Smooth muscle cell (in vitro differentiated cells): ENCODE data around the gene TM9SF4. TPM values are rescaled to one million over a fixed set of nuclear protein-coding genes. Genes with fewer than 3 reads are reported as not detected.

Experiments used
- DNase-seq: peaks from one replicate; lab custom pipeline; 2025; ENCODE audit not compliant: unreplicated experiment; lab: John Stamatoyannopoulos, UW
- H2AFZ ChIP-seq: fragments of 200-600 bp; sonication (generic); 2 replicates; pipeline ENCODE4 v1.6.0; 2016; ENCODE audit warnings: antibody characterized with exemption, low read depth, mild to moderate bottlenecking
- H3F3A ChIP-seq: fragments of 200-600 bp; sonication (generic); 2 replicates; pipeline ENCODE4 v1.6.0; 2017; ENCODE audit warnings: antibody characterized with exemption, low read depth
- H3K27ac ChIP-seq: fragments of 200-600 bp; sonication (generic); 2 replicates; pipeline ENCODE4 v1.5.1; 2016; ENCODE audit warnings: low read depth, mild to moderate bottlenecking
- H3K27me3 ChIP-seq: fragments of 200-600 bp; sonication (generic); 2 replicates; pipeline ENCODE4 v1.6.1; 2016; ENCODE audit warnings: low read depth, mild to moderate bottlenecking
- H3K36me3 ChIP-seq: fragments of 200-600 bp; sonication (generic); 2 replicates; pipeline ENCODE4 v1.5.1; 2016; ENCODE audit warnings: low read depth
- H3K4me1 ChIP-seq: fragments of 200-600 bp; sonication (generic); 2 replicates; pipeline ENCODE4 v1.5.1; 2016; ENCODE audit warnings: low read depth
- H3K4me2 ChIP-seq: fragments of 200-600 bp; sonication (generic); 2 replicates; pipeline ENCODE4 v1.6.0; 2016; ENCODE audit warnings: mild to moderate bottlenecking
- H3K4me3 ChIP-seq: fragments of 200-600 bp; sonication (generic); 2 replicates; pipeline ENCODE4 v1.5.1; 2016; ENCODE audit warnings: mild to moderate bottlenecking
- H3K79me2 ChIP-seq: fragments of 200-600 bp; sonication (generic); 2 replicates; pipeline ENCODE4 v1.6.0; 2016; ENCODE audit warnings: low read depth, mild to moderate bottlenecking
- H3K9ac ChIP-seq: fragments of 200-600 bp; sonication (generic); 2 replicates; pipeline ENCODE4 v1.6.0; 2016; ENCODE audit warnings: low read depth
- H3K9me3 ChIP-seq: fragments of 200-600 bp; sonication (generic); replicated peaks from 2 replicates; pipeline ENCODE4 v1.5.1; 2016; ENCODE audit warnings: low read depth
- H4K20me1 ChIP-seq: fragments of 200-600 bp; sonication (generic); 2 replicates; pipeline ENCODE4 v1.6.0; 2016; ENCODE audit warnings: low read depth
- WGBS: methylation state at CpG from one replicate; pipeline ENCODE4 v1.1.7; 2016; ENCODE audit warnings: low lambda C conversion rate; 5-methylcytosine and 5-hydroxymethylcytosine counted together
- polyA plus RNA-seq: library from polyadenylated mRNA; unstranded; fragments of >200 nt; fragmentation: Nextera tagmentation; extraction: Ambion mirVana; gene quantifications from 2 replicates; pipeline ENCODE4 v1.2.1, GENCODE V29; 2016
- total RNA-seq: library from RNA; depleted of rRNA; stranded (reverse); fragments of >200 nt; gene quantifications from 2 replicates; pipeline ENCODE4 v1.2.3, GENCODE V29; 2014
- TF ChIP-seq, protein P1 (sequence below): fragments of 200-600 bp; sonication (generic); IDR thresholded peaks from 2 replicates; pipeline ENCODE4 v1.5.1; 2017; ENCODE audit warnings: borderline replicate concordance, mild to moderate bottlenecking, antibody characterized with exemption; ENCODE audit not compliant: insufficient read depth, poor library complexity, severe bottlenecking

The TM9SF4 gene
- total and polyA plus RNA-seq, 2 experiments from 2014 or later, result 59.2 to 90.2 TPM

DNA sequence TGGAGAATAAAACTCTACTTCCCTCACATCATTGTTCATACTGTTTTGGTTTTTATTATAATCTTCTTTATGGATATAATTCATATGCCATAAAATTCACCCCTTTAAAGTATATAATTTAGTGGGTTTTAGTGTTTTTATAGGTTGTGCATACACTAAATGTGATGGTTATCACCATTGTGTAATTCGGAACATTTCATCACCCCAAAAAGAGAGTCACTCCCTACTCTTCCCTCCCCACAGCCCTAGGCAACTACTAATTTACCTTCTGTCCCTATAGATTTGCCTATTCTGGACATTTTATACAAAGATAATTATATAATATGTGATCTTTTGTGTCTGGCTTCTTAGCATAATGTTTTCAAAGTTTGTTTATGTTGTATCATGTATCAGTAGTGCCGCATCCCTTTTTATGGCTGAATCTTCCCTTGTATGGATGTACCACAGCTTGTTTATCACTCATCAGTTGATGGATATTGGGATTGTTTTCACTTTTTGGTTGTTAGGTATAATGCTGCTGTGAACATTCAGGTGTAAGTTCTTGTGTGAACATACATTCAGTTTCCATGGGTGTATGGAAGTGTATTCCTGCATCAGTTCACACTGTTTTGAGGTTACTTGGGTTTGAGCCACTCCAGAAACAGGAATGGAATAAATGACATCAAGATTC, 4.2 kb downstream of the TM9SF4 start:
- Histone ChIP-seq H3K9ac (no peak overlapping the region), H3K27ac (no peak overlapping the region), H3K9me3 (no peaks in the 10 kb centered on the region), H3K4me3 (no peak overlapping the region), H3F3A (peaks cover 10% of the 10 kb centered on the region), H3K27me3 (no peaks in the 10 kb centered on the region), H3K4me1 (peaks cover 13% of the 10 kb centered on the region), H4K20me1 (peaks cover 76% of the 10 kb centered on the region), H3K36me3 (no peaks in the 10 kb centered on the region), H2AFZ (no peak overlapping the region), H3K79me2 (peaks cover 91% of the 10 kb centered on the region), H3K4me2 (no peak overlapping the region)
- WGBS, result 93% methylated on average over 2 of the region's 2 CpGs
- DNase-seq, result no peak
- TF ChIP-seq, protein P1, sequence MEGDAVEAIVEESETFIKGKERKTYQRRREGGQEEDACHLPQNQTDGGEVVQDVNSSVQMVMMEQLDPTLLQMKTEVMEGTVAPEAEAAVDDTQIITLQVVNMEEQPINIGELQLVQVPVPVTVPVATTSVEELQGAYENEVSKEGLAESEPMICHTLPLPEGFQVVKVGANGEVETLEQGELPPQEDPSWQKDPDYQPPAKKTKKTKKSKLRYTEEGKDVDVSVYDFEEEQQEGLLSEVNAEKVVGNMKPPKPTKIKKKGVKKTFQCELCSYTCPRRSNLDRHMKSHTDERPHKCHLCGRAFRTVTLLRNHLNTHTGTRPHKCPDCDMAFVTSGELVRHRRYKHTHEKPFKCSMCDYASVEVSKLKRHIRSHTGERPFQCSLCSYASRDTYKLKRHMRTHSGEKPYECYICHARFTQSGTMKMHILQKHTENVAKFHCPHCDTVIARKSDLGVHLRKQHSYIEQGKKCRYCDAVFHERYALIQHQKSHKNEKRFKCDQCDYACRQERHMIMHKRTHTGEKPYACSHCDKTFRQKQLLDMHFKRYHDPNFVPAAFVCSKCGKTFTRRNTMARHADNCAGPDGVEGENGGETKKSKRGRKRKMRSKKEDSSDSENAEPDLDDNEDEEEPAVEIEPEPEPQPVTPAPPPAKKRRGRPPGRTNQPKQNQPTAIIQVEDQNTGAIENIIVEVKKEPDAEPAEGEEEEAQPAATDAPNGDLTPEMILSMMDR, result no peak

DNA sequence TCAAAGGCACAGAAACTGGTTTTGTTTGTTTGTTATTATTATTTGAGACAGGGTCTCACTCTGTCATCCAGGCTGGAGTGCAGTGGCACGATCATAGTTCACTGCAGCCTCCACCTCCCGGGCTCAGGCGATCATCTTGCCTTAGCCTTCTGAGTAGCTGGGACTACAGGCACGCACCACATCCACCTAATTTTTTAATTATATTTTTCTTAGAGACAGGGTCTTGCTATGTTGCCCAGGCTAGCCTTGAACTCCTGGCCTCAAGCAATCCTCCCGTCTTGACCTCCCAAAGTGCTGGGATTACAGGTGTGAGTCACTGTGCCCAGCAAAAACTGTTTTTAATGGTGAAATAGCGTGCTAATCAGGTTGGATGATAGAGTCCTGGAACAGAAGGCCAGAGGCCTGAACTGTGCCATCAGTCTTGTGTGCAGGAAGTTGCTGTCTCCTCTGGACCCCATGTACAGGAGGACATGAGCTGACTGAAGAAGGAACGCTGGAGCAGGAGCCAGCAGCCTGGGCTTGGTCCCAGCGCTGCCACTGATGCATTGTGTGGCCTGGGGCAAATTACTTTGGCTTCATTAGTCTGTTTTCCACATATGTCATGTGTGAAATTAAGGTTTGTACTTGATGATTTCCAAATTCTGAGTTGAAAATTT, 4.9 kb downstream of the TM9SF4 start:
- 93% methylated on average over 8 of the region's 8 CpGs for WGBS
- no peak for DNase-seq
- H4K20me1 ChIP-seq, result peaks cover 84% of the 10 kb centered on the region

DNA sequence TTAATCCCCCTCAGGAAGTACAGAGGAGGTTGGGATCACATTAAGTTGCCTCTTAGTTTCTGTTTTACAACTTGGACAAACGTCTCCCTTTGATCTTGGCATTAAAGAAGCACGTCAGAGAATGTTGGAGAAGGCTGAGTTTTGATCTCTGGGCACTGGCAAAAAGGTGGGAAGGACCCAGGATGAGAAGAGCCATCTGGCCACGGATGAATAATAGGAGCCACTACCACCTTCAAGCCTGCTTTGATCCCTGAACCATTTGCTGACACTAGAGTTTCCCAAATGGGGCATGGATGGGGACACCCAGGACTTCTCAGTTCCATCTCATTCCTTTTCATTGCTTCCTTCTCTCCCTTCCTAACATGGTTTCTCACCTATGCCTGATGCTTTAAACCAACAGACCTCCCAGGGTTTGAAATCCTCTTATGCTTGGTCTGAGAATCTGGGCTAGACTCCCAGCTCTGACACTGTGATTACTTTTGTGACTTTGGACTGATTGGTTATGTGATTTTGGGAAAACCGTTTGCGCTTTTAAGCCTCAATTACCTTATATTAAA, 5.8 kb downstream of the TM9SF4 start:
- H3K27ac ChIP-seq, result peak overlapping the region; percentile 12
- peaks cover 12% of the 10 kb centered on the region for H3K4me1 ChIP-seq
- H3K4me3 ChIP-seq, result no peak overlapping the region
- H3K9me3 ChIP-seq, result no peaks in the 10 kb centered on the region
- no peak overlapping the region for H3K9ac ChIP-seq
- WGBS, result 71% methylated on average over 5 of the region's 5 CpGs
- H2AFZ ChIP-seq, result no peak overlapping the region
- H3K27me3 ChIP-seq, result no peaks in the 10 kb centered on the region
- peaks cover 100% of the 10 kb centered on the region for H3K79me2 ChIP-seq
- DNase-seq, result no peak
- TF ChIP-seq, protein P1, result no peak
- H4K20me1 ChIP-seq, result peaks cover 91% of the 10 kb centered on the region
- no peaks in the 10 kb centered on the region for H3K36me3 ChIP-seq
- no peak overlapping the region for H3K4me2 ChIP-seq
- peaks cover 10% of the 10 kb centered on the region for H3F3A ChIP-seq

More for the DNA sequence above, 4.9 kb downstream of the TM9SF4 start:
- Histone ChIP-seq H3K79me2 (peaks cover 98% of the 10 kb centered on the region), H3K27ac (peak overlapping the region; percentile 12), H3K9ac (no peak overlapping the region), H3K4me2 (no peak overlapping the region), H2AFZ (no peak overlapping the region), H3K4me3 (no peak overlapping the region), H3K27me3 (no peaks in the 10 kb centered on the region), H3K4me1 (peaks cover 13% of the 10 kb centered on the region), H3K9me3 (no peaks in the 10 kb centered on the region), H3K36me3 (no peaks in the 10 kb centered on the region), H3F3A (peaks cover 10% of the 10 kb centered on the region)
- TF ChIP-seq, protein P1, result no peak
